Choroid plexus epithelial cell (primary cell): ENCODE data around the gene MMP11.

Experiments
- DNase-seq: peaks from one replicate; pipeline ENCODE4 v3.0.0-alpha.2; 2010; ENCODE audit warnings: low read depth
- H3K4me3 ChIP-seq: 2 replicates; pipeline ENCODE4 v1.5.1; 2011; ENCODE audit warnings: low read depth, mild to moderate bottlenecking, control low read depth, low read length, moderate library complexity
- TF ChIP-seq, protein P1 (sequence below): conservative IDR thresholded peaks from 2 replicates; pipeline ENCODE4 v1.5.1; 2011; ENCODE audit warnings: low read depth, mild to moderate bottlenecking, control low read depth, inconsistent platforms, low read length, moderate library complexity

Gene MMP11

DNA sequence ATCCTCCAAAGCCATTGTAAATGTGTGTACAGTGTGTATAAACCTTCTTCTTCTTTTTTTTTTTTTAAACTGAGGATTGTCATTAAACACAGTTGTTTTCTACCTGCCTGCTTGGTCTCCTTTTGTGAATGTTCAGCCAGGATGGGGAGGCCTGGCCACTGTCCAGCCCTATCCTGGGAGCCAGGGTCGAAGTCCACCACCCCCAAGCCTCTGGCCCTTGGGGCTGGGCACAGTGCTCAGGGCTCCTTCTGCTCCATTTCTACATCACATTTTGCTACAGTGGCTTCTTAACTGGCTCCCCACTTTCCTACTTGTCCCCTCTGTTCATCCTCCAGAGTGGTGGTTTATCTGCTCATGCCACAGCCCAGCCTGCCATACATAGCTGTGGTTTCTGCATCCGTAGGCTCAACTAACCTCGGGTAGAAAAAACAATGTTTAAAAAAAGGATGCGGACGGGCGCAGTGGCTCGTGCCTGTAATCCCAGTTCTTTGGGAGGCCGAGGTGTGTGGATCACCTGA lies 11.6 kb downstream of the MMP11 start:
- TF ChIP-seq, protein P1, sequence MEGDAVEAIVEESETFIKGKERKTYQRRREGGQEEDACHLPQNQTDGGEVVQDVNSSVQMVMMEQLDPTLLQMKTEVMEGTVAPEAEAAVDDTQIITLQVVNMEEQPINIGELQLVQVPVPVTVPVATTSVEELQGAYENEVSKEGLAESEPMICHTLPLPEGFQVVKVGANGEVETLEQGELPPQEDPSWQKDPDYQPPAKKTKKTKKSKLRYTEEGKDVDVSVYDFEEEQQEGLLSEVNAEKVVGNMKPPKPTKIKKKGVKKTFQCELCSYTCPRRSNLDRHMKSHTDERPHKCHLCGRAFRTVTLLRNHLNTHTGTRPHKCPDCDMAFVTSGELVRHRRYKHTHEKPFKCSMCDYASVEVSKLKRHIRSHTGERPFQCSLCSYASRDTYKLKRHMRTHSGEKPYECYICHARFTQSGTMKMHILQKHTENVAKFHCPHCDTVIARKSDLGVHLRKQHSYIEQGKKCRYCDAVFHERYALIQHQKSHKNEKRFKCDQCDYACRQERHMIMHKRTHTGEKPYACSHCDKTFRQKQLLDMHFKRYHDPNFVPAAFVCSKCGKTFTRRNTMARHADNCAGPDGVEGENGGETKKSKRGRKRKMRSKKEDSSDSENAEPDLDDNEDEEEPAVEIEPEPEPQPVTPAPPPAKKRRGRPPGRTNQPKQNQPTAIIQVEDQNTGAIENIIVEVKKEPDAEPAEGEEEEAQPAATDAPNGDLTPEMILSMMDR = no peak
- peak; percentile 38 for DNase-seq
- no peak overlapping the region for H3K4me3 ChIP-seq

DNA sequence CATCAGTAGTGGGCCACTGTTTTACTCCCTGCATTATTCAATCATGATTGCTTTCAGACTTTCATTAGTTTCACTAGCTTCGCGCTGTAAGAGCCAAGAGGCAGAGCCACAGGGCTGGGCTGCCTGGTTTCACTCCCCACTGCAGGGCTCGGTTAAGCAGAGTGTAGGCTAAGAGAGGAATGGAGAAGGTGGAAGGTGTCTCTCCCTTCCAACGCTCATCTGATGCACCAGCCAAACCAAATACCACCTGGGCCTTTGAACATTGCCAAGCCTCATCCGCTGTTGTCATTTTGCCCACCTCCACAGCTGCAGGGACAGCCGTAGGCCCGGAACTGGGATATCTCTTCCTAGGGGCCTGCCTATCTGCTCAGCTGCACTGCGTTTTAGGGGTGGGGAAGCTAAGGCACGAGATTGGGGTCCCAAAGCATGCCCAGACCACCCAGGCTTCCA lies 13.6 kb downstream of the MMP11 start:
- DNase-seq = no peak
- peak overlapping the region; percentile 93 for H3K4me3 ChIP-seq
- TF ChIP-seq, protein P1 = no peak

DNA sequence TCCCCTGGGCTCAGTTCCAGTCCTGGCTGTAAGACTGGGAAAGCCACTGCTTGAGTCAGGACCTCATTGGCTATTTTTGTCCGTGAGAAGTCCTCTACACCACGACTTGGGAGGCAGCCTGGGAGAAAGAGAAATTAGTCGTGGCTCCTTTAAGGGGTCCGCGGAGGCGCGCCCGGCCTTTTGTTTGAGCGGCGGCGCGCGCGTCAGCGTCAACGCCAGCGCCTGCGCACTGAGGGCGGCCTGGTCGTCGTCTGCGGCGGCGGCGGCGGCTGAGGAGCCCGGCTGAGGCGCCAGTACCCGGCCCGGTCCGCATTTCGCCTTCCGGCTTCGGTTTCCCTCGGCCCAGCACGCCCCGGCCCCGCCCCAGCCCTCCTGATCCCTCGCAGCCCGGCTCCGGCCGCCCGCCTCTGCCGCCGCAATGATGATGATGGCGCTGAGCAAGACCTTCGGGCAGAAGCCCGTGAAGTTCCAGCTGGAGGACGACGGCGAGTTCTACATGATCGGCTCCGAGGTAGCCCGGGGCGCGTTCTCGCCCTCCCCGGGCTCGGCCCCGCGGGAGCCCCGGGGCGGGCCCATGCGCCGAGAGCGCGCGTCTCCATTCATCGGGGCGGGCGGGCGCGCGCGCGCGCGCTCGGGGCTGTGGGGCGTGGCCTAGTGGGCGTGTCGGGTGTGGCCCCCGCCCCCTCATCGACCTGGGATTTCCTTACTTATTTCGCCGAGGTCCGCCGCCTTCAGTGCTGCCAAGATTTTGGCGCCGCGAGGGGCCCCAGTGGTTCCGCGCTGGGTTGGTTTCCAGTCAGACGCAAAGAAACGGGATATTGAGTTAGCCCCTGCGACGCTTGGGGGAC lies 14.3 kb downstream of the MMP11 start, which contains the start of gene SMARCB1:
SMARCB1 (plus strand) TSS at position 215 of the 848 bp plus-strand sequence; CDS start at position 419, 204 bp downstream.
- H3K4me3 ChIP-seq = peak within 1 kb of the TSS; percentile 93
- TF ChIP-seq, protein P1 = no peak
- peak; percentile 88 for DNase-seq

DNA sequence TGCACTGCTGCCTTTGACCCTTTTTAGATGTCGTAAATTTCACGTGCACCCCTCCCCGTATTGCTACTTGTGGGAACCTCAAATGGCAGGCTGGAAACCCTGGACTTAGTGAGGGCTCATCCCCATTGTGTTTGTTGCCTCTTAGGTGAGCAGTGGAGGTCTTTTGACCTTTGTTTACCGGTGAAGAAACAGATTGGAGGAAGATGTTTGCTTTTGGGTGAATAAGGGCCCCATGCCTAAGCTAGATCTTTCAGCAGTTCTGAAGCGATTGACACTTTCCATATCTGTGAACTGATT lies 14.9 kb downstream of the MMP11 start:
- peak overlapping the region; percentile 93 for H3K4me3 ChIP-seq
- no peak for DNase-seq
- TF ChIP-seq, protein P1 = no peak

DNA sequence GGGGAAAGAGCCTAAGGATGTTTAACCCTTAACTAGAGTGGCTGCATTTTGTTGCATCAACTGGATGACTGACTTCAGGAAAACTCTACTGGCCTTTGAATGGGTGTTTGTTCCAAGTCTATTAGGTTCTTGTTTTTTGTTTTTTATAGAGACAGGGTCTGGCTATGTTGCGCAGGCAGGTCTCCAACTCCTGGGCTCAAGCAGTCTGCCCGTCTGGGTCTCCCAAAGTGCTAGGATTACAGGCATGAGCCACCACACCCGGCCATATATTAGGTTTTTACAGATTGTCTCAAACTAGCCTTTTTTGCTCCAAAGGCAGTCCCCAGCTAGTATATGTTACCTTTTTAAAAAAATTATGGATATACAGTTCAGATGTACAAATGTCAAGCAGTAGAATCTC lies 15.3 kb downstream of the MMP11 start:
- peak overlapping the region; percentile 93 for H3K4me3 ChIP-seq
- TF ChIP-seq, protein P1 = no peak
- no peak for DNase-seq

DNA sequence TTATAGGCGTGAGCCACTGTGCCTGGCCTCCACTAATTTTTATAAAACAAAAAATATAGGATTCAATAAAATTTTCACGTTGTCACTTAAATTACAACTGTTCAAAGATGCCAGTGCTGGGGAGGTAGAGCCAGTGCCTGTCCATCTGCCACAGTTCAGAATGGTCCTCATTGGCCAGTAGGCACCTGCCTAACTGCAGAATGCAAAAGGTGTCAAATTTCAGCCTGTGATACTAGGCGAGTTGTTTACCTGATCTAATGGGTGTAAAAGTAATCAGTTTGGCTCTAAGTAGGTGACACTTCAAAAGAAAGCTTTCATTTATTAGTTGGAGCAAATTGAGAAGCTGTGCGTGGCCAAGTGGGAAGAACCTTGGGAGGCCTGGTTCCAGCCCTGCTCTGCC lies 16.5 kb downstream of the MMP11 start:
- TF ChIP-seq, protein P1 = no peak
- DNase-seq = no peak
- no peak overlapping the region for H3K4me3 ChIP-seq

DNA sequence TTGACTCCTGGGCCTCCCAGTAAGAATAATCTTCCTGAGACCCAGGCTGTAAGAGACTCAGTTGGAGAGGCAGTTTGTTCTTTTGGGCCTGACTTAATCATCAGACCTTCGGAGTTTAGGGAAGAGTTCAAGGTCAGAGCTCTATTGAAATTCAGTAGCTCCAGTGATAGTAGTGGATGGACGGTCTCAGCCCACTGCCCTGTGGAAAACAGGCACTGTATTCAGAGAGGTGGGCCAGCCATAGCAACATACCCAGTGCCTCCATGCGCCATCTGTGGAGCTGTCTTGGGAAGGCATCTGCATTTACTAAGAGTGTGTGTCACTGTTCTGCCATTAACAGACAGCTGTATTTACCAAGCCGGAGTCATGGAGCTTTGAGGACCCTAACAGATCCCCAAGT lies 17.0 kb downstream of the MMP11 start:
- H3K4me3 ChIP-seq = no peak overlapping the region
- TF ChIP-seq, protein P1 = peak; percentile 9
- DNase-seq = no peak
